HepG2 (cell line): ENCODE data around the gene FLYWCH1. TPM values are rescaled to one million over a fixed set of nuclear protein-coding genes. Genes with fewer than 3 reads are reported as not detected.

Experiments
- ARNT2 ChIP-seq: sonication (generic); formaldehyde crosslinking; IDR thresholded peaks from 2 replicates; pipeline ENCODE4 v1.8.0; 2022; ENCODE audit warnings: mild to moderate bottlenecking, low read depth, missing genetic modification reagents, moderate library complexity
- FOXK1 ChIP-seq: sonication (generic); formaldehyde crosslinking; IDR thresholded peaks from 2 replicates; pipeline ENCODE4 v1.4.0; 2020; ENCODE audit warnings: low read depth, missing genetic modification reagents, borderline replicate concordance
- HHEX ChIP-seq: IDR thresholded peaks from 2 replicates; pipeline ENCODE4 v1.6.1; 2016; ENCODE audit warnings: control low read depth
- HNF4A ChIP-seq: sonication (generic); formaldehyde crosslinking; IDR thresholded peaks from 2 replicates; pipeline ENCODE4 v1.4.0; 2020; ENCODE audit warnings: missing genetic modification reagents
- HNRNPLL ChIP-seq: fragments of 200-400 bp; formaldehyde crosslinking; IDR thresholded peaks from 2 replicates; pipeline ENCODE4 v1.6.1; 2017; ENCODE audit warnings: mild to moderate bottlenecking, low read depth, low read length; ENCODE audit not compliant: poor library complexity, severe bottlenecking
- JARID2 ChIP-seq: sonication (generic); formaldehyde crosslinking; IDR thresholded peaks from 2 replicates; pipeline ENCODE4 v1.8.1; 2023; ENCODE audit warnings: missing genetic modification reagents, inconsistent platforms; ENCODE audit not compliant: insufficient replicate concordance
- MXI1 ChIP-seq: IDR thresholded peaks from 3 replicates; pipeline ENCODE4 v1.6.1; 2012; ENCODE audit warnings: low read depth, low read length, inconsistent platforms, borderline replicate concordance
- NCOA1 ChIP-seq: sonication (generic); formaldehyde crosslinking; IDR thresholded peaks from 2 replicates; pipeline ENCODE4 v1.9.0; 2021; ENCODE audit warnings: missing genetic modification reagents
- ONECUT2 ChIP-seq: sonication (generic); formaldehyde crosslinking; IDR thresholded peaks from 2 replicates; pipeline ENCODE4 v1.4.0; 2020; ENCODE audit warnings: missing genetic modification reagents
- POLR2A ChIP-seq, 2 experiments: IDR thresholded peaks; 2 replicates each; pipeline ENCODE4 v1.6.1; 2011; ENCODE audit warnings: low read depth in 2 of 2, low read length in 2 of 2, mild to moderate bottlenecking in 1 of 2, moderate library complexity in 1 of 2; ENCODE audit not compliant: insufficient read depth in 1 of 2
- PPARG ChIP-seq: conservative IDR thresholded peaks from 2 replicates; pipeline ENCODE4 v1.6.1; 2016; ENCODE audit warnings: missing biosample characterization, missing genetic modification reagents
- RFXANK ChIP-seq: IDR thresholded peaks from 2 replicates; pipeline ENCODE4 v1.6.1; 2016
- SETDB1 ChIP-seq: sonication (generic); formaldehyde crosslinking; IDR thresholded peaks from 2 replicates; pipeline ENCODE4 v1.5.1; 2020; ENCODE audit warnings: missing genetic modification reagents, mild to moderate bottlenecking, borderline replicate concordance
- SIX4 ChIP-seq: sonication (generic); formaldehyde crosslinking; IDR thresholded peaks from 2 replicates; pipeline ENCODE4 v1.4.0; 2020; ENCODE audit warnings: missing genetic modification reagents
- STAT5B ChIP-seq: sonication (generic); formaldehyde crosslinking; IDR thresholded peaks from 2 replicates; pipeline ENCODE4 v1.4.0; 2020; ENCODE audit warnings: missing genetic modification reagents
- SUZ12 ChIP-seq: fragments of 150-350 bp; IDR thresholded peaks from 2 replicates; pipeline ENCODE4 v1.6.1; 2014; ENCODE audit warnings: low read depth, low read length
- ZBTB14 ChIP-seq: sonication (generic); formaldehyde crosslinking; IDR thresholded peaks from 2 replicates; pipeline ENCODE4 v1.4.0; 2020; ENCODE audit warnings: missing genetic modification reagents
- ZBTB34 ChIP-seq: sonication (generic); formaldehyde crosslinking; IDR thresholded peaks from 2 replicates; pipeline ENCODE4 v1.8.0; 2022; ENCODE audit warnings: mild to moderate bottlenecking, missing genetic modification reagents
- ZMAT5 ChIP-seq: sonication (generic); formaldehyde crosslinking; IDR thresholded peaks from 2 replicates; pipeline ENCODE4 v1.5.0; 2020; ENCODE audit warnings: mild to moderate bottlenecking, low read depth, missing genetic modification reagents, borderline replicate concordance
- ZNF280D ChIP-seq: sonication (generic); formaldehyde crosslinking; IDR thresholded peaks from 2 replicates; pipeline ENCODE4 v1.5.1; 2020; ENCODE audit warnings: mild to moderate bottlenecking, missing genetic modification reagents
- ZNF317 ChIP-seq: sonication (generic); formaldehyde crosslinking; IDR thresholded peaks from 2 replicates; pipeline ENCODE4 v1.5.0; 2020; ENCODE audit warnings: mild to moderate bottlenecking, missing genetic modification reagents
- ZNF33B ChIP-seq: sonication (generic); formaldehyde crosslinking; IDR thresholded peaks from 2 replicates; pipeline ENCODE4 v1.5.1; 2020; ENCODE audit warnings: mild to moderate bottlenecking, missing genetic modification reagents
- ZNF737 ChIP-seq: sonication (generic); formaldehyde crosslinking; IDR thresholded peaks from 2 replicates; pipeline ENCODE4 v1.5.0; 2020; ENCODE audit warnings: missing genetic modification reagents, mild to moderate bottlenecking, borderline replicate concordance
- ZNF746 ChIP-seq: sonication (generic); formaldehyde crosslinking; IDR thresholded peaks from 2 replicates; pipeline ENCODE4 v1.8.0; 2022; ENCODE audit warnings: mild to moderate bottlenecking, missing genetic modification reagents
- ZNF782 ChIP-seq: sonication (generic); formaldehyde crosslinking; IDR thresholded peaks from 2 replicates; pipeline ENCODE4 v1.4.0; 2020; ENCODE audit warnings: missing genetic modification reagents, mild to moderate bottlenecking, borderline replicate concordance
- ZZZ3 ChIP-seq: sonication (generic); formaldehyde crosslinking; IDR thresholded peaks from 2 replicates; pipeline ENCODE4 v1.4.0; 2020; ENCODE audit warnings: missing genetic modification reagents, mild to moderate bottlenecking, borderline replicate concordance
- polyA plus RNA-seq, 8 experiments: library from polyadenylated mRNA; depleted of rRNA in 3 of 8; stranded (reverse) in 7 of 8; unstranded in 1 of 8; fragments of >200 nt; fragmentation: Illumina TruSeq in 4 of 8; extraction: Trizol in 4 of 8; gene quantifications; 2 replicates each; pipeline versions ENCODE4 v1.2.1 to v1.2.3, GENCODE V29; 2011 to 2016; ENCODE audit warnings: low read depth in 4 of 8, missing spikeins in 1 of 8, mixed read lengths in 1 of 8; ENCODE audit not compliant: insufficient read depth in 1 of 8
- total RNA-seq, 5 experiments: library from RNA; depleted of rRNA; stranded (reverse); fragments of >200 nt; fragmentation: Illumina TruSeq; extraction: Trizol; gene quantifications; 2 replicates each; pipeline ENCODE4 v1.2.3, GENCODE V29; 2016; ENCODE audit warnings: low read depth in 1 of 5

FLYWCH1 gene
- total and polyA plus RNA-seq, 2 of the 13 experiments (the other 11 are each of a cell fraction or from before 2014, with no cell fraction given), result 7.3 to 12.4 TPM

- TF ChIP-seq ZNF782 (peak; percentile 76; the same call in 1 of the 2 replicates), SUZ12 (no peak), ZMAT5 (CRISPR knock-in tag) (no peak), ZBTB34 (no peak), PPARG (0 out of 2 replicates have a peak, but pooled peaks have one; percentile 30), HNRNPLL (no peak), ZNF317 (peak; percentile 66; the same call in 1 of the 2 replicates), ZNF746 (CRISPR knock-in tag) (no peak), NCOA1 (CRISPR knock-in tag) (0 out of 2 replicates have a peak, but pooled peaks have one; percentile 60), POLR2A (IDR thresholded peaks at IDR 0.05; ENCODE audit: insufficient read depth in 1 of 2, low read depth in 2 of 2, low read length in 2 of 2) (peak; percentile 98 to 100), ZNF33B (no peak), ZNF737 (CRISPR knock-in tag) (no peak), ZBTB14 (CRISPR knock-in tag) (peak; percentile 60), SIX4 (CRISPR knock-in tag) (no peak), HNF4A (CRISPR knock-in tag) (no peak), RFXANK (CRISPR knock-in tag) (no peak), ARNT2 (CRISPR knock-in tag) (peak; percentile 75), ZZZ3 (CRISPR knock-in tag) (no peak), ZNF280D (no peak), FOXK1 (no peak), ONECUT2 (CRISPR knock-in tag) (no peak), MXI1 (peak; percentile 68; the same call in 2 of the 3 replicates), STAT5B (CRISPR knock-in tag) (no peak), HHEX (CRISPR knock-in tag) (no peak), JARID2 (no peak), SETDB1 (CRISPR knock-in tag) (no peak)
Measured at GRCh38 chr16:2905241-2905987, 6.3 kb upstream of the FLYWCH1 start (continued).
